ENCODE results near the gene MSLN.

DNA sequence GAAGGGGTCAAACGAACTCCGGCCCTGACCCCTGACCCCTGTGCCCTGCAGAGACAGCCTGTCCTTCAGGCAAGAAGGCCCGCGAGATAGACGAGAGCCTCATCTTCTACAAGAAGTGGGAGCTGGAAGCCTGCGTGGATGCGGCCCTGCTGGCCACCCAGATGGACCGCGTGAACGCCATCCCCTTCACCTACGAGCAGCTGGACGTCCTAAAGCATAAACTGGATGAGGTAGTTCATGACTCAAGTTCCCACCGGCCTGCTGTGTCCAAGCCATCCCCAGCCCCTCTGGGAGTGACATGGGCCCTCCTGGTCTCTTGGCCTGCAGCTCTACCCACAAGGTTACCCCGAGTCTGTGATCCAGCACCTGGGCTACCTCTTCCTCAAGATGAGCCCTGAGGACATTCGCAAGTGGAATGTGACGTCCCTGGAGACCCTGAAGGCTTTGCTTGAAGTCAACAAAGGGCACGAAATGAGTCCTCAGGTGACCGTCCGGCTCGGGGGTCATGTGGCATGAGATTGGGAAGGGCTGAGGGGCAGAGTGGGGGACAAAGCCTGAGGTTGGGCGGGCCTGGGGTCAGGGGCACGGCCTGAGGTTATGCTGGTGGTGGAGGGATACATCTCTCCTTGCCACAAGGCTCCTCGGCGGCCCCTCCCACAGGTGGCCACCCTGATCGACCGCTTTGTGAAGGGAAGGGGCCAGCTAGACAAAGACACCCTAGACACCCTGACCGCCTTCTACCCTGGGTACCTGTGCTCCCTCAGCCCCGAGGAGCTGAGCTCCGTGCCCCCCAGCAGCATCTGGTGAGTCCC lies 5.7 kb downstream of the MSLN start:
- TF ChIP-seq MEF2A (IDR thresholded peaks at IDR 0.05; ENCODE audit: borderline replicate concordance, low read depth) (no peak), EP300 (IDR thresholded peaks at IDR 0.05; ENCODE audit: borderline replicate concordance in 1 of 2, low read depth in 1 of 2, low read length in 1 of 2) (no peak), TAF1 (IDR thresholded peaks at IDR 0.05; ENCODE audit: borderline replicate concordance, low read depth, low read length) (no peak), POLR2AphosphoS5 (IDR thresholded peaks at IDR 0.05; ENCODE audit: low read depth, low read length) (no peak), EZH2phosphoT487 (IDR thresholded peaks at IDR 0.05; ENCODE audit: borderline replicate concordance, low read depth) (no peak), RCOR1 (IDR thresholded peaks at IDR 0.05; ENCODE audit: low read length) (no peak), RAD21 (IDR thresholded peaks at IDR 0.05; ENCODE audit: low read length) (no peak), NRF1 (IDR thresholded peaks at IDR 0.05; ENCODE audit: low read depth, low read length) (no peak)
- TF ChIP-seq, protein P1, sequence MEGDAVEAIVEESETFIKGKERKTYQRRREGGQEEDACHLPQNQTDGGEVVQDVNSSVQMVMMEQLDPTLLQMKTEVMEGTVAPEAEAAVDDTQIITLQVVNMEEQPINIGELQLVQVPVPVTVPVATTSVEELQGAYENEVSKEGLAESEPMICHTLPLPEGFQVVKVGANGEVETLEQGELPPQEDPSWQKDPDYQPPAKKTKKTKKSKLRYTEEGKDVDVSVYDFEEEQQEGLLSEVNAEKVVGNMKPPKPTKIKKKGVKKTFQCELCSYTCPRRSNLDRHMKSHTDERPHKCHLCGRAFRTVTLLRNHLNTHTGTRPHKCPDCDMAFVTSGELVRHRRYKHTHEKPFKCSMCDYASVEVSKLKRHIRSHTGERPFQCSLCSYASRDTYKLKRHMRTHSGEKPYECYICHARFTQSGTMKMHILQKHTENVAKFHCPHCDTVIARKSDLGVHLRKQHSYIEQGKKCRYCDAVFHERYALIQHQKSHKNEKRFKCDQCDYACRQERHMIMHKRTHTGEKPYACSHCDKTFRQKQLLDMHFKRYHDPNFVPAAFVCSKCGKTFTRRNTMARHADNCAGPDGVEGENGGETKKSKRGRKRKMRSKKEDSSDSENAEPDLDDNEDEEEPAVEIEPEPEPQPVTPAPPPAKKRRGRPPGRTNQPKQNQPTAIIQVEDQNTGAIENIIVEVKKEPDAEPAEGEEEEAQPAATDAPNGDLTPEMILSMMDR (IDR thresholded peaks at IDR 0.05), result no peak
- TF ChIP-seq, protein P2, sequence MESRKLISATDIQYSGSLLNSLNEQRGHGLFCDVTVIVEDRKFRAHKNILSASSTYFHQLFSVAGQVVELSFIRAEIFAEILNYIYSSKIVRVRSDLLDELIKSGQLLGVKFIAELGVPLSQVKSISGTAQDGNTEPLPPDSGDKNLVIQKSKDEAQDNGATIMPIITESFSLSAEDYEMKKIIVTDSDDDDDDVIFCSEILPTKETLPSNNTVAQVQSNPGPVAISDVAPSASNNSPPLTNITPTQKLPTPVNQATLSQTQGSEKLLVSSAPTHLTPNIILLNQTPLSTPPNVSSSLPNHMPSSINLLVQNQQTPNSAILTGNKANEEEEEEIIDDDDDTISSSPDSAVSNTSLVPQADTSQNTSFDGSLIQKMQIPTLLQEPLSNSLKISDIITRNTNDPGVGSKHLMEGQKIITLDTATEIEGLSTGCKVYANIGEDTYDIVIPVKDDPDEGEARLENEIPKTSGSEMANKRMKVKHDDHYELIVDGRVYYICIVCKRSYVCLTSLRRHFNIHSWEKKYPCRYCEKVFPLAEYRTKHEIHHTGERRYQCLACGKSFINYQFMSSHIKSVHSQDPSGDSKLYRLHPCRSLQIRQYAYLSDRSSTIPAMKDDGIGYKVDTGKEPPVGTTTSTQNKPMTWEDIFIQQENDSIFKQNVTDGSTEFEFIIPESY (IDR thresholded peaks at IDR 0.05; ENCODE audit: borderline replicate concordance, low read depth), result no peak
- TF ChIP-seq, protein P3, sequence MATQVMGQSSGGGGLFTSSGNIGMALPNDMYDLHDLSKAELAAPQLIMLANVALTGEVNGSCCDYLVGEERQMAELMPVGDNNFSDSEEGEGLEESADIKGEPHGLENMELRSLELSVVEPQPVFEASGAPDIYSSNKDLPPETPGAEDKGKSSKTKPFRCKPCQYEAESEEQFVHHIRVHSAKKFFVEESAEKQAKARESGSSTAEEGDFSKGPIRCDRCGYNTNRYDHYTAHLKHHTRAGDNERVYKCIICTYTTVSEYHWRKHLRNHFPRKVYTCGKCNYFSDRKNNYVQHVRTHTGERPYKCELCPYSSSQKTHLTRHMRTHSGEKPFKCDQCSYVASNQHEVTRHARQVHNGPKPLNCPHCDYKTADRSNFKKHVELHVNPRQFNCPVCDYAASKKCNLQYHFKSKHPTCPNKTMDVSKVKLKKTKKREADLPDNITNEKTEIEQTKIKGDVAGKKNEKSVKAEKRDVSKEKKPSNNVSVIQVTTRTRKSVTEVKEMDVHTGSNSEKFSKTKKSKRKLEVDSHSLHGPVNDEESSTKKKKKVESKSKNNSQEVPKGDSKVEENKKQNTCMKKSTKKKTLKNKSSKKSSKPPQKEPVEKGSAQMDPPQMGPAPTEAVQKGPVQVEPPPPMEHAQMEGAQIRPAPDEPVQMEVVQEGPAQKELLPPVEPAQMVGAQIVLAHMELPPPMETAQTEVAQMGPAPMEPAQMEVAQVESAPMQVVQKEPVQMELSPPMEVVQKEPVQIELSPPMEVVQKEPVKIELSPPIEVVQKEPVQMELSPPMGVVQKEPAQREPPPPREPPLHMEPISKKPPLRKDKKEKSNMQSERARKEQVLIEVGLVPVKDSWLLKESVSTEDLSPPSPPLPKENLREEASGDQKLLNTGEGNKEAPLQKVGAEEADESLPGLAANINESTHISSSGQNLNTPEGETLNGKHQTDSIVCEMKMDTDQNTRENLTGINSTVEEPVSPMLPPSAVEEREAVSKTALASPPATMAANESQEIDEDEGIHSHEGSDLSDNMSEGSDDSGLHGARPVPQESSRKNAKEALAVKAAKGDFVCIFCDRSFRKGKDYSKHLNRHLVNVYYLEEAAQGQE (IDR thresholded peaks at IDR 0.05; ENCODE audit: low read depth, low read length), result no peak
